ENCODE results near the gene HTR2C. TPM values are rescaled to one million over a fixed set of nuclear protein-coding genes. Genes with fewer than 3 reads are reported as not detected.

Gene HTR2C
- total and polyA plus RNA-seq, 4 donors: not detected

DNA sequence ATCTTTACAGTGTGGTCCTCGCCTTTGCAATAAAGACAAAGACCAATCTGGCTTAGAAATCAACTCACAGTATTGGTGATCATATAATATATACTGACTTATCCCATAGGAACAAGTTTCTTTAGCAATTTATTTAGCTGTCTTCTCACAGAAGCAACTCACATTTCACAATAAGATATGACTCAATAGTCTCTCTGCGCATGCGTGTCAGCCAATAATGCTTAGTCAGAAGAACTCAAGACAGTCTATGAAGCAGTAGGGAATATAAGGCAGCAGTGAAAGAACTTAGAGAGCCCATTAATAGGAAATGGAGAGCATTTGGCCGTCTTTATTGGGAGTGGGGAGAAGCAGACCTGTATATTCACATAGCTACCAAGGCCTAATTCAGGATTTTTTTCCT, 216.8 kb downstream of the HTR2C start:
- TF ChIP-seq GABPA (IDR thresholded peaks at IDR 0.05 in 1 of 2, conservative IDR thresholded peaks at IDR 0.05 in 1 of 2) (no peak), JUND (IDR thresholded peaks at IDR 0.05) (no peak), RAD21 (IDR thresholded peaks at IDR 0.05) (no peak), FOXA1 (IDR thresholded peaks at IDR 0.05) (no peak)
- no peak for DNase-seq (ENCODE audit: low spot score)
- Histone ChIP-seq H3K36me3 (ENCODE audit: control insufficient read depth in 4 of 4, insufficient read depth in 3 of 4, low read depth in 1 of 4, low read length in 3 of 4) (no peaks in the 10 kb centered on the region), H3K4me1 (ENCODE audit: control insufficient read depth in 4 of 4, insufficient read depth in 4 of 4, low read length in 3 of 4) (no peaks in the 10 kb centered on the region), H3K9me3 (ENCODE audit: control insufficient read depth in 4 of 4, low read length in 3 of 4) (peaks cover 0 to under 1% (median 0%) of the 10 kb centered on the region in 4 donors), H3K27ac (ENCODE audit: low read depth in 1 of 2, low read length in 2 of 2) (no peak overlapping the region), H3K9ac (ENCODE audit: low read depth in 1 of 2, low read length in 2 of 2) (no peak overlapping the region), H3K27me3 (ENCODE audit: control insufficient read depth in 4 of 4, insufficient read depth in 4 of 4, low read length in 3 of 4) (no peaks in the 10 kb centered on the region), H3K4me3 (ENCODE audit: low read depth in 1 of 3, low read length in 3 of 3) (no peak overlapping the region)
- WGBS: 86% methylated on average over 4 of the region's 4 CpGs

DNA sequence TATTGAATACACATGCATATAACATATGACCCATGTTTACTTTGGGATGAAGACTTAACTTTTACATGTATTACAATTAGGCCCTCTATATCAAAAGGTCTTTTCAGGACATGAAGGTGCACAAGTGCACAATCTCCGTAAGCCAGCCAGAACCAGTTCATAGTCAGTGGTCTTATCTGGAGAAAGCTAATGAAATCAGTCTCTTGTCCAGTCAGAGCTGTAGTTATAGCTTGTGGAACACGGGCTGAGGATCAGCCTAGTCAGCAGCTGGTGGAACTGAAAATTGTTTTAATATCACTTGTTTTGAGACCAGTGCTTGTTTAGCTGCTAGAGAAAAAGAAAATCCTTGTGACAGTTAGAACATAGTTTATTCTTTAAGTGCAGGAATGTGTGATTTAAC, 235.6 kb downstream of the HTR2C start:
- TF ChIP-seq YY1 (IDR thresholded peaks at IDR 0.05) (no peak), GABPA (IDR thresholded peaks at IDR 0.05 in 1 of 2, conservative IDR thresholded peaks at IDR 0.05 in 1 of 2) (no peak), RAD21 (IDR thresholded peaks at IDR 0.05) (no peak)
- TF ChIP-seq, protein P1, sequence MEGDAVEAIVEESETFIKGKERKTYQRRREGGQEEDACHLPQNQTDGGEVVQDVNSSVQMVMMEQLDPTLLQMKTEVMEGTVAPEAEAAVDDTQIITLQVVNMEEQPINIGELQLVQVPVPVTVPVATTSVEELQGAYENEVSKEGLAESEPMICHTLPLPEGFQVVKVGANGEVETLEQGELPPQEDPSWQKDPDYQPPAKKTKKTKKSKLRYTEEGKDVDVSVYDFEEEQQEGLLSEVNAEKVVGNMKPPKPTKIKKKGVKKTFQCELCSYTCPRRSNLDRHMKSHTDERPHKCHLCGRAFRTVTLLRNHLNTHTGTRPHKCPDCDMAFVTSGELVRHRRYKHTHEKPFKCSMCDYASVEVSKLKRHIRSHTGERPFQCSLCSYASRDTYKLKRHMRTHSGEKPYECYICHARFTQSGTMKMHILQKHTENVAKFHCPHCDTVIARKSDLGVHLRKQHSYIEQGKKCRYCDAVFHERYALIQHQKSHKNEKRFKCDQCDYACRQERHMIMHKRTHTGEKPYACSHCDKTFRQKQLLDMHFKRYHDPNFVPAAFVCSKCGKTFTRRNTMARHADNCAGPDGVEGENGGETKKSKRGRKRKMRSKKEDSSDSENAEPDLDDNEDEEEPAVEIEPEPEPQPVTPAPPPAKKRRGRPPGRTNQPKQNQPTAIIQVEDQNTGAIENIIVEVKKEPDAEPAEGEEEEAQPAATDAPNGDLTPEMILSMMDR (IDR thresholded peaks at IDR 0.05; ENCODE audit: low read depth, low read length, missing input control): no peak
- TF ChIP-seq, protein P2, sequence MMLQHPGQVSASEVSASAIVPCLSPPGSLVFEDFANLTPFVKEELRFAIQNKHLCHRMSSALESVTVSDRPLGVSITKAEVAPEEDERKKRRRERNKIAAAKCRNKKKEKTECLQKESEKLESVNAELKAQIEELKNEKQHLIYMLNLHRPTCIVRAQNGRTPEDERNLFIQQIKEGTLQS (IDR thresholded peaks at IDR 0.05): no peak
- no peak overlapping the region for H3K9ac ChIP-seq (ENCODE audit: low read depth in 1 of 2, low read length in 2 of 2)
- 56% methylated on average over 2 of the region's 2 CpGs for WGBS
- no peak for DNase-seq (ENCODE audit: low spot score)
- no peaks in the 10 kb centered on the region for H3K9me3 ChIP-seq (ENCODE audit: control insufficient read depth in 4 of 4, low read length in 3 of 4)
- no peaks in the 10 kb centered on the region for H3K4me1 ChIP-seq (ENCODE audit: control insufficient read depth in 4 of 4, insufficient read depth in 4 of 4, low read length in 3 of 4)
- H3K4me3 ChIP-seq (ENCODE audit: low read depth in 1 of 3, low read length in 3 of 3): no peak overlapping the region
- H3K27me3 ChIP-seq (ENCODE audit: control insufficient read depth in 4 of 4, insufficient read depth in 4 of 4, low read length in 3 of 4): no peaks in the 10 kb centered on the region
- no peaks in the 10 kb centered on the region for H3K36me3 ChIP-seq (ENCODE audit: control insufficient read depth in 4 of 4, insufficient read depth in 3 of 4, low read depth in 1 of 4, low read length in 3 of 4)
- no peak overlapping the region for H3K27ac ChIP-seq (ENCODE audit: low read depth in 1 of 2, low read length in 2 of 2)

DNA sequence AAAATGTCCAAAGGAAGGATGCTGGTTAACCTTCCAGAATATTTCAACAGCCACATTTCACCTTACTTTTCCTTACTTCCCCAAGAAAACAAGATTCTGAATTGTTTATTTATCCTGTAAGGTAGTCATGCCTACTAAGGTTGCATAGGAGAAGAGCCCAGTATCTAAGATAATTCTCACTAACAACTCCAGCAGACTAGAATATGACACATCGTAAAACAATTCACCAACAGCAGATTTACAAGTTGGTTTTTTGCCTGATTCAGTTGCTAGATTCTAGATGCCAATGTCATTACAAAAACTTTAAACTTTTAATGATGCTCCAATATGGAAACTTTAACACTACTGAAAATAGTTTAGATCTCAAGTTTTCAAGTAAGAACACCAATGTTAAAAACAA, 257.2 kb downstream of the HTR2C start:
- WGBS: 66% methylated on average over 1 of the region's 1 CpG
- Histone ChIP-seq H3K4me1 (ENCODE audit: control insufficient read depth in 4 of 4, insufficient read depth in 4 of 4, low read length in 3 of 4) (no peaks in the 10 kb centered on the region), H3K9ac (ENCODE audit: low read depth in 1 of 2, low read length in 2 of 2) (no peak overlapping the region), H3K27me3 (ENCODE audit: control insufficient read depth in 4 of 4, insufficient read depth in 4 of 4, low read length in 3 of 4) (peaks cover 0 to 5% (median 0%) of the 10 kb centered on the region in 4 donors), H3K4me3 (ENCODE audit: low read depth in 1 of 3, low read length in 3 of 3) (no peak overlapping the region), H3K9me3 (ENCODE audit: control insufficient read depth in 4 of 4, low read length in 3 of 4) (no peaks in the 10 kb centered on the region), H3K27ac (ENCODE audit: low read depth in 1 of 2, low read length in 2 of 2) (no peak overlapping the region), H3K36me3 (ENCODE audit: control insufficient read depth in 4 of 4, insufficient read depth in 3 of 4, low read depth in 1 of 4, low read length in 3 of 4) (no peaks in the 10 kb centered on the region)
- DNase-seq (ENCODE audit: low spot score): no peak
- TF ChIP-seq, protein P1 (IDR thresholded peaks at IDR 0.05; ENCODE audit: low read depth, low read length, missing input control): no peak
- no peak for TF ChIP-seq EGR1 (IDR thresholded peaks at IDR 0.05; ENCODE audit: low read depth in 2 of 2)
- TF ChIP-seq FOXA1 (IDR thresholded peaks at IDR 0.05): no peak
- TF ChIP-seq, protein P3, sequence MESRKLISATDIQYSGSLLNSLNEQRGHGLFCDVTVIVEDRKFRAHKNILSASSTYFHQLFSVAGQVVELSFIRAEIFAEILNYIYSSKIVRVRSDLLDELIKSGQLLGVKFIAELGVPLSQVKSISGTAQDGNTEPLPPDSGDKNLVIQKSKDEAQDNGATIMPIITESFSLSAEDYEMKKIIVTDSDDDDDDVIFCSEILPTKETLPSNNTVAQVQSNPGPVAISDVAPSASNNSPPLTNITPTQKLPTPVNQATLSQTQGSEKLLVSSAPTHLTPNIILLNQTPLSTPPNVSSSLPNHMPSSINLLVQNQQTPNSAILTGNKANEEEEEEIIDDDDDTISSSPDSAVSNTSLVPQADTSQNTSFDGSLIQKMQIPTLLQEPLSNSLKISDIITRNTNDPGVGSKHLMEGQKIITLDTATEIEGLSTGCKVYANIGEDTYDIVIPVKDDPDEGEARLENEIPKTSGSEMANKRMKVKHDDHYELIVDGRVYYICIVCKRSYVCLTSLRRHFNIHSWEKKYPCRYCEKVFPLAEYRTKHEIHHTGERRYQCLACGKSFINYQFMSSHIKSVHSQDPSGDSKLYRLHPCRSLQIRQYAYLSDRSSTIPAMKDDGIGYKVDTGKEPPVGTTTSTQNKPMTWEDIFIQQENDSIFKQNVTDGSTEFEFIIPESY (IDR thresholded peaks at IDR 0.05): no peak
- no peak for TF ChIP-seq RAD21 (IDR thresholded peaks at IDR 0.05)
- TF ChIP-seq FOXA2 (IDR thresholded peaks at IDR 0.05): no peak
- TF ChIP-seq HNF4G (IDR thresholded peaks at IDR 0.05): no peak

Data from liver (tissue), 9 donors.